ENCODE data around the gene PTGES3.

DNA sequence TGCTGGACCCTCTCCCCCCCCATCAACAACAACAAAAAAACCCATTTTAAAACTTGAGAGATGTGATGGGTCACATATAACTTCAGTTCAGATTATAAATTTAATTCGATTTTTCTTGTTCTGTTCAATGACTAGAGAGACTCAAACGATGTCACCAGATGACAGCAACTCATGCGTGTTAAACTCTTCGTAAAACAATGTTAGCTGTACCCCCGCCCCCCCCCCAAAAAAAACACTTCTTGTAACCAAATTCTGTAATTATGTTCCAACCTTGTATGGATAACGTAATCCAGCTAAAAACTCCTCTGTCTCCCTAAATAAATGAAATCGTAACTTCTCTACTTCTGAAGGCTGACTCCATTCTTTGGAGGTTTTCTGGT is 37.6 kb upstream of the PTGES3 start:
- TF ChIP-seq, protein P1, sequence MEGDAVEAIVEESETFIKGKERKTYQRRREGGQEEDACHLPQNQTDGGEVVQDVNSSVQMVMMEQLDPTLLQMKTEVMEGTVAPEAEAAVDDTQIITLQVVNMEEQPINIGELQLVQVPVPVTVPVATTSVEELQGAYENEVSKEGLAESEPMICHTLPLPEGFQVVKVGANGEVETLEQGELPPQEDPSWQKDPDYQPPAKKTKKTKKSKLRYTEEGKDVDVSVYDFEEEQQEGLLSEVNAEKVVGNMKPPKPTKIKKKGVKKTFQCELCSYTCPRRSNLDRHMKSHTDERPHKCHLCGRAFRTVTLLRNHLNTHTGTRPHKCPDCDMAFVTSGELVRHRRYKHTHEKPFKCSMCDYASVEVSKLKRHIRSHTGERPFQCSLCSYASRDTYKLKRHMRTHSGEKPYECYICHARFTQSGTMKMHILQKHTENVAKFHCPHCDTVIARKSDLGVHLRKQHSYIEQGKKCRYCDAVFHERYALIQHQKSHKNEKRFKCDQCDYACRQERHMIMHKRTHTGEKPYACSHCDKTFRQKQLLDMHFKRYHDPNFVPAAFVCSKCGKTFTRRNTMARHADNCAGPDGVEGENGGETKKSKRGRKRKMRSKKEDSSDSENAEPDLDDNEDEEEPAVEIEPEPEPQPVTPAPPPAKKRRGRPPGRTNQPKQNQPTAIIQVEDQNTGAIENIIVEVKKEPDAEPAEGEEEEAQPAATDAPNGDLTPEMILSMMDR (IDR thresholded peaks at IDR 0.05) = no peak
- no peak for TF ChIP-seq POLR2A (IDR thresholded peaks at IDR 0.05)

Data from sigmoid colon (tissue), 3 donors.